Suppressor macrophage treated with lipopolysaccharide for 1 hour (primary cell): Measurements from ENCODE around the gene RIN2.
A peak's percentile ranks its signal among the peaks of the same experiment; 100 is the strongest.
"Not testable (repeated sequence)": the region's sequence is repeated elsewhere in the genome, so short reads cannot be mapped to it uniquely, and the experiment has no call there.

Experiments used
- DNase-seq, 3 donors: peaks; one replicate each; pipeline ENCODE4 v3.0.0-alpha.2; 2020 to 2022

RIN2 gene

GRCh38 chr20:19740512-19740911, 17.5 kb upstream of the RIN2 start:
- DNase-seq, result peak; percentile 50 to 53 (median 52)

GRCh38 chr20:19741924-19742323, 16.1 kb upstream of the RIN2 start:
- DNase-seq, result no peak

DNA sequence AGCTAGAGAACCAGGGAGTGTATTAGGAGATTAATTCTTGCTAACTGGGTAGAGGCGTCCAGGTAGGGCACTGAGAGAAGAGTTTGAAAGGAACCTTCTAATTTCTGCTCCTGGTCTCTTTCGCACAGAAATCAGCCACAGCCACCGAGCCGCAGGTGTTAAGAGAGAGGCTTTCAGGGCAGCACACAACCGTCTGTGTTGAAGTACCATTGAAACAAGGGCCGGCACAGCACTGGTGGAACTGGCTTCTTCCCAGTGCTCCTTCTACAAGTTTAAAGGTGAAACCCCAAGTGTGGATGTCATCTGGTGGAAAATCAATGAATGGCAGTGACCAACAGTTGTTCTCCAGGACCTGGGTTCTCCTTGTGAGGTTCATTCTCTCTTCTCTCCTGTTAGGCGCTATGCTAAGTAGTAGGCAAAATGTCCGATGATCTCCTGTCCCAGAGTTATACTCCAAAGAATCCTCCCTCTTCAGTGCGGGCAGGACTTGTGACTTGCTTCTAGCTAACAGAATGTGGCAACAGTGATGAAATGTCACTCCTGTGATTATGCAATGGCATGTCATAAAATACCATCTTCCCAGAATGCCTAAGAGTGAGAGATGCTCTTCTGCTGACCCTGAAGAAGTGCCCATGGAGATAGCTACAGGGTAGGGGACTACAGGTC, 15.0 kb upstream of the RIN2 start:
- DNase-seq, result peak; percentile 65 to 83 (median 78)

DNA sequence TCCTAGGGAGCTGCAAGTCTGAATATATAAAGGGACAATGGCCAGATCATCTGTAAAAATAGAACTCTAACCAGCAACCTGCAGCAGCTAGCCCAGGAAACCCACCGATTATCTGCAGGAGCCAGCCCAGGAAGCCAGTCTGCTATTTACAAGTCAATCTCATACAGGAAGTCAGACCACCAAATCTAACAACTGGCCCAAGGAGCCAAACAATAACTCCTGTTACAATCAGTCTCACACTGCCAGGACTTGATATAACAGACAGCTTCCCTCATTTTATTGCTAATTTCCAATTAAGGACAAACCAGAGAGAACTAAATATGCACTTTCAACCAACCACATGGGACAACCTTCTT, 14.4 kb upstream of the RIN2 start:
- DNase-seq, result no peak

- DNase-seq, result no peak
Observed at GRCh38 chr20:19745106-19745505, 13.0 kb upstream of the RIN2 start.

DNA sequence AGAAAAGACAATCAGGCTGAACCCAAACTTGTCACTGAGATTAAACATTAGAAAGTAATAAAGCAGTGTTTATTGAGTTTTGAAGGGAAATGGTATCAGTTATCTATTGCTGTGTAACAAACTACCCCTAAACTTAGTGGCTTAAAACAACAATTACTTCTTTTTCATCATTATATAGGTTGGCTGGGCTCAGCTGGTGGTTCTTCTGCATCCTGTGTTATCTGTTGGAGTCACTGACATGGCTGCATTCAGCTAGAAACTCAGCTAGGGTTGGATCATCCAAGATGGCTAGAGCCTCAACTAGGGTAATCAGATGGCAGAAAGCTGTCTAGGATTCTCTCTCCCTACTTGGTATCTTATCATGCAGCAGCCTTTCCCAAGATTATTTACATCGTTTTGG, 12.5 kb upstream of the RIN2 start:
- no peak for DNase-seq

DNA sequence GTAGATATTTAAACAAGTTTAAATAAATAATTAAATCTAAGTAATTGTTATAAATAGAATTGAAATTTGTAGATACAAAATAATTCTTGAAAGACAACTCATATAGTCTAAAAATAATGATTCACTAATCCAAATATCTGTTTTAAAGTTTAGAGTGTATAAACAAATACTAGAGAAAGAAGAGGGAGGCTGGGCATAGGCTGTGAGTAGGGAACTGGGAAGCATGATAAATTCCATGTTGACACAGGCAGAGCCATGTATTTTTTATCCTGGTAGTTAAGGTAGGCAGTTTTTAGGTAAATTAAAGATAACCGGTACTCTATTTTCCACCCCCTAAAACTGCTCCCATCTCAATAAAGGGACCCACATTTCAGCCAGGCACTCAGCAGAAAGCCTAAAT, 11.7 kb upstream of the RIN2 start:
- DNase-seq, result no peak

DNA sequence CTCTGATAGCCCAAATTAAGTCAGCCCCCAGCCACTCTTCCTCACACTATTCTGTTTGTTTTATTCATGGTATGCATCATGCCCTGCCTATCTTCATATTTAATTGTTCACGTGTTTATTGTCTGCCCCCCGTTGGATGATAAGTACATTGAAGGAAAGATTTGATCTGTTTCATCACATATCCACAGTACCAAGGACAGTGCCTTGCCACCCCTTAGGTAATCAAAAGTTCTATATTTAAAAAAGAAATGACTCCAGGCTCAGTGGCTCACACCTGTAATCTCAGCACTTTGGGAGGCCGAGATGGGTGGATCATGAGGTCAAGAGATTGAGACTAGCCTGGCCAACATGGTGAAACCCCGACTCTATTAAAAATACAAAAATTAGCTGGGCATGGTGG, 10.2 kb upstream of the RIN2 start:
- no peak for DNase-seq

DNA sequence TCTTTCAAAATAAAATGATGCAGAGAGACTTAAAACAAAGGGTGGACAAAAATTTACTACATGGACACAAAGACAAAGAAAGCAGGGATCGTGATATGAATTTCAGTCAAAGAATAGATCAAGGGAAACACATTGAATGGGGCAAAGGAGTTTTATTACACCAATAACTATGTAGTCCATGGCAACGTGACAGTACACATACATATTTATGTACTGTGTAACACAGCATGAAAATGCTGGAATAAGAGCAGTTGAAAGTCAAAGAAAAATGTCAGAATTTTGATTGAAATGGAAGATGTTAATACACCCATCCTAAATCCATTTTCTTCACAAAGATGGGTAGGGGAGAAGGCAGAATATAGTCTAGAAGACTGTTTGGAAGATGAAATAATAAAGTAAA, 9.4 kb upstream of the RIN2 start:
- no peak for DNase-seq

DNA sequence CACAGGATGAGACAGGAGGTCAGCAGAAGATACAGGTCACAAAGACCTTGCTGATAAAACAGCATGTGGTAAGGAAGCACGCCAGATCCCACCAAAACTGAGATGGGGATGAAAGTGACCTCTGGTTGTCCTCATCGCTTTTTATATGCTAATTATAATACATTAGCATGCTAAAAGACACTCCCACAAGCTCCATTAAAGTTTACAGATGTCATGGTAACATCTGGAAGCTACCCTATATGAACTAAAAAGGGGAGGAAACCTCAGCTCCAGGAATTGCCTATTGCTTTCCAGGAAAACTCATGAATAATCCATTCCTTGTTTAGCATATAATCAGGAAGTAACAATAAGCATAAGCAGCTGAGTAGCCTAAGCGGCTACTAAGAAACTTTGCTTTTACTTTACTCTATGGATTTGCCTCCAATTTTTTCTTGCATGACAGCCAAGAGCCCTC, 8.4 kb upstream of the RIN2 start:
- no peak for DNase-seq

GRCh38 chr20:19750101-19750606, 7.9 kb upstream of the RIN2 start:
- DNase-seq, result no peak

DNA sequence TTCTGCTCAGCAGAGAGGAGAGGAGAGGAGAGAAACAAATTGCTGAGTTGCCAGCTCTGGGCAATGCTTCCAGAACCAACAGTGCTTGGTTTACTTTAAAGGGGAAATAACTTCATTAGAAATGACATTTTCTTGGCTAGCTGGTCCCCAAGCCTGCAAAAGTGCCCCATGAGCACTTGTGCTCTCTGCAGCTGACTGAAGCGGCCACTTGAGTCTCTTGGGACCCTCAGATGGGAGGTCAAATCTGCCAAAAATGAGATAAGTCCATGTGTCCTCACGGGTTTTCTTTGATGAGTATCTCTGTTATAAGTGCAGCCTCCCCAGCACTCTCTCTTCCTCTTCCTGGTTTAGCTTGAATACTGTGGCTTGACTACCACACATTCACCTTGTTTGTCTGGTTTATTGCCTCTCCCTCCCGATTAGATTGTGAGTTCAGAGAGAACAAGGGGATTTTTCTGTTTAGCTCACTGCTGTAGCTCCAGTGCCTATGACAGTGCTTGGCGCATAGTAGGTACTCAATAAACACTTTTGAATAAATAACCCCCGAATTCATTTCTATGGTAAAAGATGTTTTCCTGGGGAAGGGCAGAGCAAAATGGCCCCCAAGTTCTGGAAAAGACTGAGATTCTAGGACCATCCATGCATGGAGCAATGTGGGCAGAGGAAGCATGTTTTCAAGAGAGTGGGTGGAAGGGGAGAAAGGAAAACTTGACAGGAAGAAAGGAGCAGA, 7.0 kb upstream of the RIN2 start:
- peak; percentile 23 to 39 (median 37) for DNase-seq

GRCh38 chr20:19754201-19754600, 3.9 kb upstream of the RIN2 start:
- not testable (repeated sequence) for DNase-seq

DNA sequence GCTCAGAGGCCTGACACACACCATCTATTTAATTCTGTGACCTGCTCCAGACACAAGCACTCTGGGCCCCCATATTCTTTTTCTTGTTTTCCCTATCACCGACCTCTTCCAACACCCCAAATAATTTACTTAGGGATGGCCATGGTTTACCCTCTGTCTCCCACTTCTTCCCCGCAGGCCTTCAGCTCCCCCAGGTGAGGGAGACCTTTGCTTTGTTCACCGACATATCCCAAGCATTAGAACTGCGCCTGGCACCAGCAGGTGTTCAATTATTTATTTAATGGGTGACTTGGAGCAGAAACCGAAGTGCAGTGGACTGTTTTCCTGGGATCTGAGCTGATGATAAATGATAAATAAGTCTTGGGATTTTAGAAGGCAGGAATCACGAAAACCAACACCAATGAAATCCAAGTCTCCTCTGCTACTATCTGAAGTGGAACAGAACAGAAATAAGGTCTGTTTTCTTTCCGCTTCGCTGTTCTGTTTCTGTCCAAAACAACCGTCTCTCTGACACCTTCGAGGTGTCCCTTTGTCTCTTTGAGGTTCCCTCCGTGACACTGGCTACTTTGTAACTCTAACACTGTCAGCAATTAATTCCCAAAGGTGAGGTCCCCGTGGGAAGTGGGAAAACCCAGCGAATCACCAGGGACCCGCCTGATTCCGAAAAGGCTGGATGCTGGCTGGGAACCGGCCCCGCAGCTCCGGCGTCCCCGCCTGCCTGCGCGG, 1.1 kb upstream of the RIN2 start:
- DNase-seq, result no peak

DNA sequence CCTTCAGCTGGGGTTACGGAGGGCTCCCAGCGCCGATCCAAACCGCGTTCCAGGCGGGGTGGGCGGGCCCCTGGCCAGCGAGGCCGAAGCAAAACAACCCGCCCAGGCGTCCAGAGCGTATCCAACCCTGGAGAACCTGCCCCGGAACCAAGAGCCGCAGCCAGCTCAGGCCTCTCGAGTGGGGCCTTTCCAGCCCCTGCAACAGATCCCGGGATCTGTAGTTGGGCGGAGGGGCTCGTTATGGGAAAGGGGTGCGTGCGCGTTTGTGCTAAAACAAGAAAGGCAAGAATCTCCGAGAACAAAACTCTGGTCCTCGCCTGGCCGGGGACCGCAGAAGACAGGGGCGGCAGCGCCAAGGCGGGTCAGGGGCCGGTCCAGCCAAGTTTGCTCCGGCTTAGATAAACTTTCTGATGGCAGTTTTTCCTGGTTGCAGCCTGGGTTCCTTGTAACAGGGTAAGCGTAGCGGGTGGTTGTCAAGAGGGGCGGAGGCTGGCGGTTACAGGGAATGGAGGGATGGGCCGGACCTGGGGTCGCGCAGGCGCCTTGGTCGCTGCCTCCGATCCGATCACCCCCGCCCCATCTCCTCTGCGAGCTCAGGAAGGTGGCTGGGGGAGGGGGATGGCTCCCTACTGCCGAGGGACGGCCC, 448 bp upstream of the RIN2 start:
- peak; percentile 57 to 60 (median 58) for DNase-seq

DNA sequence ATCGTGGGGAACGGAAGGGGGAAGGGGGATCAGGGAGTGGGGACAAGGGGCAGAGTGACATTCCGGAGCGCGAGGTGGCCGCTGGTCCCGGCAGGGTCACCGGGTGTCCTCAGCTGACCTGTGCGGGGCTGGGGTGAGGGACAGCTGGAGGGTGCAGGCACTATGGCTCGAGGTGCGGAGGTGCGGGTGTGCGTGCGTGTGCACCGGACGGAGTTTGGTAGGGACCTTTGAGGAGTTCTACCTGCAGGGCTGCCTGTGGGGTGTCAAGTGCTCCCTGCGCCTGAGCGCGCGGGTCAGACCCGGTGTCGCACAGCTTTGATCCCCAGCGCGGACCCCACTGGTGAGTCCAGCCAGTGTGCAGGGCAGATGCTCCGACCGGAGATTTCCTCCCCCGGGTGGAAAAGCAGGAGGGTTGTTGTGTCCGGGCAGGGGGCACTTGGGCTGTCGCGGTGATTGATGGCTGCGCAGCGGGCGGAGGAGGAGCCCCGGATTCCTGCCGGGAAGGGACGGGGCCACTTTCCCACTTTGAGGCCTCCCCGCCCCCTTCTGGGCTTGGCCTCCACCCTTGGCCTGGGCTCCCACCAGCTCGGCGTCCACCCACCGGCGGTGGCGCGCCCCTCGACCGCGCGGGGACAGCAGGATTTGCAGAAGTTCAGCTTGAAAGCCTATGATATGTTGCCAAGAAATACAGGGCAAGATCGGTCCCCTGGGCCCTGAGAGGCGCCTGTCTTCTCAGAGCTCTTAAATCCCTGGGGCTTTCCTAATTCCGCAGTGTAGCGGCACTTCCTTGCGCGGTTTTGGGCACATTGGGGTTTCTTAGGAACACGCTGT, 658 bp downstream of the RIN2 start:
- DNase-seq, result peak; percentile 83 to 89 (median 85)

GRCh38 chr20:19760371-19760721, 2.3 kb downstream of the RIN2 start:
- DNase-seq, result no peak

- DNase-seq, result no peak
Observed at GRCh38 chr20:19761326-19761725, 3.3 kb downstream of the RIN2 start.

GRCh38 chr20:19761841-19762240, 3.8 kb downstream of the RIN2 start:
- no peak for DNase-seq

DNA sequence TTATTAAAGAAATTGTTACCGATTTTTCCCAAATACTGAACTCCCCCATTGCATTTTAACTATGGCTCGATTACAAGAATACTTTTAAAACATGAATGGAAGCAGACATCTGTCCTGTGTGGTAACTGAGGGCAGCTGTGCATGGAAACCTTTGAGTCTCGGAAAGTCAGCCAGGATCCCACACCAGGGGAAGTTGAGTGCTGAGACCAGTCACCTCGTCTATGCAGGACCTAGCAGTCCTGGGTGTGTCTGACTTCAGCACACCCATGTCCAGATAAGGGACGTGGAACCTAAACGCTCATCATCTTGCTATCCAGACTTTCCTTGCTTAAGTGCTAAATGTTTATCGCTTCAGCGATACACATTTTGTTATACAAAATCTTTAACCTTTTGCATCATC, 6.1 kb downstream of the RIN2 start:
- peak in 1 of 3 donors; percentile 26 for DNase-seq

DNA sequence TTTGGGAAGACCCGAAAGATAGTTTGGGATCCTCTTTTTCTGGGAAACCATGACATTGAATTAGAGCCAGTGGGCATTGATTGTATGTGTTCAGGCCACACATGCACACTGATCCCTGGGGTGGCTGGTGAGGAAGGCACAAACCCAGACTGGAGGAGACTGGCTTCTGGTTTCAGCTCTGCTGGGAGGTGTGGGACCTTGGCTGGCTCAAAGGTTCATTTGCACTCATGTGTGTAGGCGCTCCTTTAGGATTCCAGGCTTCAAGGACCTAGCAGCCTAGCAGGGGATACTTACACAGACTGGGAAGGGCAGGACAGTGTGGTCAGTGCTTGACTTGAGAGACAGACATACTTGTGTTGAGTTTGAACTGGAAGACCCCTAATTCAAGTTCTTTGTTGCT, 7.2 kb downstream of the RIN2 start:
- DNase-seq, result no peak

DNA sequence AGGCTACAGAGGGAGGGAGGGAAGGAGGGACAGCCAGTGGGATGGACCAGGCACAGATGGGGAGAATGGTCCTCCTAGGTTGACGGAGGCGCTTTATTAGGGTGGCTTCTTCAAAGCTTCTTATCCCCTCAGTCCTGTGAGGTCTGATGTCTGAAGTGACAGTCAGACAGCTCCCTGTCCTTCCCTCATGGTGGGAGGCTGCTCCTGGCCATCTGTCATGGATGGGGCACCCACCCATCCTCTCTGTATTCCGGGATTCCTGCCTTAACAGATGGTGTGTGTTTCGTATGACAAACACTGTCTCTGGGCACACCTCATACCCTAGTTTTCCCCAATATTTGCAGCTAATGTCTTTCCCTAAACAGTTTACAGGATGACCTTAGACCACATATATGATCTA, 7.9 kb downstream of the RIN2 start:
- no peak for DNase-seq
